CD4-positive, alpha-beta T cell treated with Interleukin-6 at 100 ng/mL for 8 hours (primary cell): Measurements from ENCODE around the gene TCN1.

Experiments used
- DNase-seq: peaks from one replicate; pipeline ENCODE4 v3.0.0-alpha.2; 2020; ENCODE audit warnings: mixed read lengths, low spot score

TCN1 gene

DNA sequence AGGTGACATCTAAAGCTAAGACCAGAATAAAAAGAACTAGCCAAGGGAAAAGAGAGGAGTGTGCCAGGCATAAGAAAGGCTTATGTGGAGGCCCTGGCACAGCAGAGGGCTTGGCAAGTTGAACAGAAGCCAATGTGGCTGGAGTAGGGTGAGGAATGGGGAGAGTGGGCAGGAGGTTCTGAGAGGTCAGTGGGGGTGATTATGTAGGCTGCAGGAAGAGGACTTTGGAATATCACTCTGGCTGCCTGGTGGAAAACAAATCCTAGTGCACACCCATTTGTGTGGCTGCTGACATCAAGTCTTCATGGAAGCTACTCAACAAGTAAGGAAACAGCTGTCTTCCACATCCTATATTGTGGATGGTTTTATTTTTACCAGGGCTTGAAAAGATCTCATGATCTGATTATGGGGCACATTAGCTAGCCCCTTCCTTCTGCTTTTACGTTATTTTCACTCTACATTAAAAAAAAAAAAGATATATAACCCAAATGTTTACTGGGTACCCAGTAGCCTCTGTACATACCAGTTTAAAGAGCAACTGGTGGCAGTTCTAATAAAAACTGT lies 59.2 kb downstream of the TCN1 start:
- no peak for DNase-seq

DNA sequence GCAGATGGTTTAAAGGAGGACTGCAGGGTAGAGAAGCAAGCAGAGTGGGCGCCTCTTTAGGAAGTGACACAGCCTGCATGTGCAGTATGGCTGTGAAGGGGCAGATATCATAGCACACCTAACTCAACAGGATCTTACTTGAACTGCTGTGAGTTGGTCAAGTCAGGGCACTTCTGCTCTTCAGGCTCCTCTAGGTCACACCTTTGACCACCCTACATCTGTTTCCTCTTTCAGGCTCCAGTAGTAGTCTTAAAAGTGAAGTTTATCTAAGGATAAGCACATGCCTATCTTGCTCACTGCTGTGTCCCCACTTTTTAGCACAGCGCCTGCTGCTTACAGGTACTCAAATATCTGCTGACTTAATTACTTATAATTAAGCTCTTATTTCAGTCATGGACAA lies 62.2 kb downstream of the TCN1 start:
- DNase-seq: no peak
